ENCODE data around the gene GAS7. TPM values are rescaled to one million over a fixed set of nuclear protein-coding genes. Genes with fewer than 3 reads are reported as not detected.
"Not testable (repeated sequence)": the region's sequence is repeated elsewhere in the genome, so short reads cannot be mapped to it uniquely, and the experiment has no call there.

GAS7 gene
- total RNA-seq, 1 donor from 2014 or later, result 4.8 TPM

DNA sequence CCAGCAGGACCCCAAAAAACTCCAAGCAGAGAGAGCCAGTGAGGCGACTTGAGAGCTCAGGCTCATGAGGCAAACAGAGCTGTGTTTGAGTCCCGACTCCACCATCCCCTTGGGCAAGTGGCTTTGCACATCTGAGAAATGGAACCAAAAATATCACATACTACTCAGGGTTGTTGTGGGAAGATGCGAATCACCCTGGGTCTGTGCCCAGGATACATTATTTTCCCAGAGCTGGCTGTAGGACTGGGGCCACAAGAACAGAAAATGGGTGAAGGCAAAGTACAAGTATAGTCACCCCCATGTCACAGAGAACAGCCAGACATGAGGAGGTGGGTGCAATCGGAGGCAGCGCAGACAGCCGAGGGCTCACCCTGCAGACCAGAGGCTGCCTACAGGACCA is 127.3 kb downstream of the GAS7 start:
- DNase-seq, result no peak

DNA sequence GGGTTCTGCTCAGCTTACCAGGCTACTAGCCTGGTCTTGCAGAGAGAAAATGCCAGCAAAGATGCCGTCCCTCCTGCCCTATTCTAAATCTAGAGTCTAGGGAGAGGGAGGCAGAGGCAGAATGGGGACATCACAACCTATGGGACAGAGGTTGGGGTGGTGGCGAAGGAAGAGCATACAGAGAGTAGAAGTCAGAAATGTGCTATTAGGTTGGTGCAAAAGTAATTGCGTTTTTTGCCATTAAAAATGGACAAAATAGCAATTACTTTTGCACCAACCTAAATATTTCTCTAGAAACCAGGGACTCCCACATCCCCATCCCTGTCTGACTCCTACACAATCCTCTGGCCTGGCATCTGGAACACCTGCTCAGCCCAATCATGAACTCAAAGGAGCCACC is 127.7 kb downstream of the GAS7 start:
- DNase-seq, result no peak

DNA sequence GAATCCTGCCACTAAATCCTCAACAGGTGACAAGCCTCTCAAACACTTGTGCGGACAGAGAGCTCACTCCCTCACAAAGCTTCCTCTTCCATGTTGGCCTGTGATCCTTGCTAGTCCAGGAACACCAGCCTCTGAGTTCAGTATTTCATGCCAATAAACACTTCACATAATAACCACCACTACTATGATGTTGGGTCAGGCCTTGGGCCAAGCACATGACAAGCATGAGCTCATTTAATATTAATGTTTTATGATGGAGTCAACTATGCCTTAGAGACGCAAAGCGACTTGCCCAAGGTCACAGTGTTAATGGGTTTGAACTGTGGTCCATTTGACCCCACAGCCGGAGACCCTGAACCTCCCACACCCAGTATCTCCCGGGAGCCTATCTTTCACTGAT is 129.1 kb downstream of the GAS7 start:
- no peak for DNase-seq

DNA sequence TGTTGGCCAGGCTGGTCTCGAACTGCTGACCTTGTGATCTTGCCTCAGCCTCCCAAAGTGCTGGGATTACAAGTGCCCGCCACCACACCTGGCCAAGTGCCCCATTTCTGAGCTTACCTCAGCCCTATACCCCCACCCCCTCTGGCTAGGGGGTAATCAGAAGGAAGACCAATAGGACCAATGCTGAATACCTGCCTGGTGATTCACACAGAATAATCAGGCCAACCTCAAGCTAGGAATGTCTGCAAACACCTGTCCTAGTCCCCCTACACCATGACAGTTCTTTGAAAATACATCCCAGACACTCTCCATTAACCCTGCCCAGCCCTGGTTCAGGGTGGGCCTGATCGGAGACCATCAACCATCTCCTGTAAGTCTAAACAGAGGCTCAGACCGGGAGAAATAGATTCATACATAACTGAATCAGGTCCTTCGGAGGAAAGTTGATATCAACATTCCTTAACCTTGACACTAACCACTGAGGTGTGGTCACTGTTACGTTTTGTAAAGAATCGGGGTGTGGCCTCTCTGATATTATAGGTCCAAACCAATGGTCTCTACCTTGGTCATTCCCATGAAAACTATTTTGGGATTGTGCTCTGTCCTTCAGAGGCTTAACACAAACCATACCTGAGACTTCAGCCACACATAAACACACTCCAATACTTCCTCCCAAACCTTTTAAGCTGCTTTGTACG is 130.8 kb downstream of the GAS7 start:
- DNase-seq, result no peak

DNA sequence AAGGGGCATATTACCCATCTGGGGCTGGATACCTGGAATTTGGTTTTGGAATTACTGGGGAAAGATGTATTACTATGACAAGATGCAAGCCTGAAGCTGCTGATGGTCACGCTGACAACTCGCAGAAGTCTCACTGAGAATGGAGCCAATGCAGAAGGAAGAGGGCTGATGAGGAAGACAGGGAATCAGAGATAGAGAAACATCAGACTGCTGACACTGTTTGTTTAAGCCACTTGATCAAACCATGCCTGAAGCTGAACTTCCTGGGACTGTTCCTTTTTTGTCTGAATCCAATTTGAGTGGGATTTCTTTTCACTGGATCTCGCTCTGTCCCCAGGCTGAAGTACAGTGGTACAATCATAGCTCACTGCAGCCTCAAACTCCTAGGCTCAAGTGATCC is 133.9 kb downstream of the GAS7 start:
- no peak for DNase-seq

DNA sequence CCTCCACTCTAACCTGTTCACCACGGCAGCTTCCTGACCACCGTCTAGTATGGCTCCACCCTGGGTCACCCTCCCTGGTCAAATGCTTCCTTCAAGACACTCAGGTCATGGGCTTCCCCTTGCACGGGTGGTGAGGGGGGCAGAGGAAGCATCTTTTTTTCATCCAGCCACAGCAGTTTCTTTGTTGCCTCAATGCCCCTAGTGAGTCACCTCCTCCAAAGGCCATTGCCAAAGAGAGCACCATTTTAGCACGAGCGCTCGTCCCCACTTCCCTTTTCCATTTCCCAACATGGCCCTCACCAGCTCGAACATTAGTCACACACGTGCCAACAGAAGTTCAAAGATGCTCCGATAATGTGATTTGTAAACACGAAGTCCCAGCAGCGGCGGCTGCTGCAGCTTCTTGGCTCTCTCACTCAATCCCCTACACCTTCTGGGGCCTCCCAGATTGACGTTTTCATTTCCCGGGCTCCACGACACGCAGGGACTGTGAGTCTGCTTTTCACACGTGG is 134.6 kb downstream of the GAS7 start:
- DNase-seq, result no peak

DNA sequence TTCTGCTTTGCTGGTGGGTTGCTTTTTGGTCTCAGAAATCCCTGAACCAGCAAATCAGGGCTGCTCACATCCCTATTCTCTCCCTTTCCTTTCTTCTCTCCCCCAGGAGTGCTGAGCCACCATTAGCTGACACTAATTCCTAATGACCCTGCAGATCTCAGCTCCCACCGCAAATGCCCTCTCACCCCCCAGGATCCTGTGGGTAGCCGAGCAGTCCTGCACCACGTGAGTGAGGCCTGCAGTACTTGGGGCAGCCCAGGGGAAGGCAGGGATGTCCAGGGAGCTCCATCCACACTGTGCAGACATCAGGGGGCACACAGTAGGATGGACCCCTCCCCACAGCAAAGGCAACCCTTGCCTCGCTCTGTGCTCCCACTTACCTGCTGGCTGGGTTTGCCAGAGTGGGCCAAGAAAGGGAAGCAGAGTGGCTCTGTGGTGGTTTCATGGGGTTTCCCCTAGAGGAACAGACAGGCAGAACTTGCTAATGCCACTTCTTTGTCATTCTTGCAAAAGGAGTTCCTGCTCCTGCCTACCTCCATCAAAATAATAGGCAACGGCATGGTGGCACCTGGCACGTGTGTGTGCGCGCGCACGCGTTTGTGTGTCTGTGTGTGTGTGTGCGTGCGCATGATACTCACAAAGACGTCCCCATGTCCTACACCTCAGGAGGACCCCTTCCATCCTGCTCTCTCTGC is 135.6 kb downstream of the GAS7 start:
- no peak for DNase-seq

DNA sequence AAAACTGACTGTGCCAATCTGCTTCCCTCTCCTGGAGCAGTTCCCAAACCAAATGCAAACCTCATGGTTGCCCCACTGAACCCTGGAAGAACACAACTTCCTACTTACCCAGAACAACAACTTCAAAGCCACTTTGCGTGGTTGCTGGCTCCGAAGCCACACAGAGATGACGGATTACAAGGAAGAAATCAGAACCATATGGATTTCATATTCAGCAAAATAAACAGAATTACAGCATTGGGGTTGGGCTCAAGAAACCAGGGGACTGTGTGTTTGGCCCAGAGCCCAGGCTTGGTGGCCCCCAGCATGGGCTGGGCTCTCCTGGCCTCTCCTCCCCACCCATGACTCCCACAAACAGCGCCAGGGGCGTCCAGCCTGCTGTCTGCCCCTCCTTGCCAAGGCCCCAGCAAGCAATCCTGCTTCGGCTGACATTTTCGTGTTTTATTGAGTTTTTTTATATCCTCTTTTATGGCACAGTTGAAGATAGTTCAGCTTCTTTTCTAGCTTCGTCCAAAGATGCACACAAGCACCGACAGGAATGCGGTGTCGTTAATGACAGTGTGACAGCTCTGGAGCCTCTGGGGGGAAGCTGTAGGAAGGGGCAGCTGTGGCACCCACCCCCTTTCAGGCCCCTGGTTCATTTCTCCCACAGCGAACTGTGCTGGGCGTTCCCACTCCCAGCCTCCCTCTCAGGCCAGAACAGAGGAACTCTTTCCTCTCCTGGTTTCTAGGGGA is 137.1 kb downstream of the GAS7 start:
- DNase-seq, result no peak

DNA sequence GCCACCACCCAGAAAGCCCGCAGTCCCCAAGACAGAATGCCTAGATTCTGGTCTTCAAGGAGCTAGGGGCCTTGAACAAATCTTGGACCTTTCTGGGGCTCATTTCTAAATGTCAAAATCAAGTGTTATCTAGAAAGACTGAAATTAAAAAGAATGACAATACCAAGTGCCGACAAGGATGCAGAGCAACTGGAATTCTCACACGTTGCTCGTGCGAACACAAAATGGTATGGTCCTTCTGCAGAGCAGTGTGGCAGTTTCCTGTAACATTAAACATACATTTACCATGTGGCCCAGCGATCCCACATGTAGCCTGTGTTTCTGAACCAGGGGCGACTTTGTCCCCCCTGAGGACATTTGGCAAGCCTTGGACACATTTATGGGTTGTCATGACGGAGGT is 137.9 kb downstream of the GAS7 start:
- DNase-seq, result no peak

DNA sequence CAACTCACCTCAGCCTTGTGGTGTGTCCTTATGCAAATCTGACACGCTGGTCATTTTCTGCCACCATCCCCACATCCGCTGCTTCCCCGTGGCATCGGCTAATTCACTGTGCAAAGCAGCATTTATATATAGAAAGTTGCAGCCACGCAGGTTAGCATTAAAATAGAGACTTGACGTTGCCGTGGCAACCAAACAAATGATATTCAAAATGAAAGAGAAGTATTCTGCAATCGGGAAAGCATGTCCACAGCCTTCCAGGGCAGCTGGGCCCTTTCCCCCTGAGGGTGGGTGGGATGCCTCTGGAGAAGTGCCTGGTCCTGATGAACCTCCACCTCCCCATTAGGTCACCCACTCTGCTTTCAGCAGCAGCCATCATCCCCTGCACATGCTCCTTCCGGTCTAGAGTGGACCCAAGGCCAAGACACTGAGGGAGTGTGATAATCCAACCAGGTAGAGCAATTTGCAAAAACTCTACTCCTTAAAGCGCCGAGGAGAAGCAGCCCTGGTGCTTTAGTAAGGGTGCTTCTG is 138.7 kb downstream of the GAS7 start:
- DNase-seq, result no peak

DNA sequence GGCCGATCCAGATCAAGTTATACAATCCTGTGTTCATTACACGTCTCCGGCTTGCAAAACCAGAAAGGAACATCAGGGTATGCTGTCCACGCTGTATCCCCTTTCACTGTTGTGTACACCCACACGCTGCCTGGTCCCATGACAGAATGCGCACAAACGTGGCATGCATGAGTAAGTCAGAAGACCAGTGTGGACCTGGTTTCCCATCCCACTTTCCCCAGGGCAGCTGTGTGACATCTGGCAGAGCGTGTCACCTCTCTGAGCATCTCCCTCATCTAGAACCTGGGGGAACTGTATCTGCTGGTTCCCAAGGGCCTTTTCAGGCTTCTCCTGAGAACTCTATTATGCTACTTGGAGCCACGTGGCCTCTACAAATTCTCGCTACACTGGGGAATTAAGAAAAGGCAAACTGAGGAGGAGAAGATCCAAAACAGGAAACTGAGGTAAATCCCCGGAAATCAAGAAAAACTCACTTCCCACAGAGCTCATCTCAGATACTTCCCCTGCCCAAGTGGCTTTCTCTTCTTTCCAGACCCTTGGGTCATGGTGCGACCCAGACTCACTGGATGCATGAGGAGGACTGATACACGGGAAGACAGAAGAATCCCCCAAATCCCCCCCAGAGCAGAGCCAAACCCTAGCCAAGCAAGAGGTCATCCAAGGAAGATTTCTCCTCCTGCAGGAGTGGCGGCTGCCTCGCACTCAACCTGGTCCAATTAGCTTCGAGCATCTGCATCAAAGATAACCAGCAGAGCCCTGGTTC is 139.3 kb downstream of the GAS7 start:
- DNase-seq, result no peak

DNA sequence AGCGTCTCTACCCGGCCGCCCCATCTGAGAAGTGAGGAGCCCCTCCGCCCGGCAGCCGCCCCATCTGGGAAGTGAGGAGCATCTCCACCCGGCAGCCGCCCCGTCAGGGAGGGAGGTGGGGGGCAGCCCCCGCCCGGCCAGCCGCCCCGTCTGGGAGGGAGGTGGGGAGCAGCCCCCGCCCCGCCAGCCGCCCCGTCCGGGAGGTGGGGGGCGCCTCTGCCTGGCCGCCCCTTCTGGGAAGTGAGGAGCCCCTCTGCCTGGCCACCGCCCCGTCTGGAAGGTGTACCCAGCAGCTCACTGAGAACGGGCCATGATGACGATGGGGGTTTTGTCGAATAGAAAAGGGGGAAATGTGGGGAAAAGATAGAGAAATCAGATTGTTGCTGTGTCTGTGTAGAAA is 140.9 kb downstream of the GAS7 start:
- DNase-seq, result not testable (repeated sequence)

DNA sequence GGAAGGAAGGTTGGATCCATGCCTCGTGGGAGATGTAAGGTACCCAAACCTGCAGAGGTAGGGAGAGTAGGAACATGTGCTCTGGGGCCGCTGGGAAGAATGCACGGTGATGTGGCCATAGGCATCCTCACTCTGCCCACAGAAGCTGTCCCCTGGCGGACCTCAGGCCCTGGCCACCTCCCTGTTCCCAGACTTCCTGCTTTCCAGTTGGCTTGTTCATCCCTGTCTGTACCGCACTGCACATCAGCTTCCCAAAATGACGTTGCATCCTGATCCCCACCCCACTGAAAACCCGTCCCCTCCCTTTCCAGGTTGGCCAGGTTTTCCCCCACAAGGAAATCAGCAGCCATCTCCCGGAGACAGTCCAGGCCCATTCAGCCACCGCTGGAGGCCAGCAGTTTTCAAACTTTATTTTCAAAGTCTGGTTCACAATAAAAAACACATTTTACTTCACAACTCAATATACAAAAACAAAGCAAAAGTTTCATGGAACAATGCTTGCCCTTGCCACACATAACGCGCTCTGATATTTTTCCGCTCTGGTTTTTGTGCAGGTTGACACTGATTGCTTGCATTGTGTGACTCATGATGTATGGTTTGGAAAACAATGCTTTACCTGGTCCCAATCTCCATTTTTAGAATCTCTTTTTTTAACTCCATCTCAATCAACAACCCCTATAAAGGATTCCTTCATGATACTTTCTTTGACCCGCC is 143.0 kb downstream of the GAS7 start:
- DNase-seq, result no peak

DNA sequence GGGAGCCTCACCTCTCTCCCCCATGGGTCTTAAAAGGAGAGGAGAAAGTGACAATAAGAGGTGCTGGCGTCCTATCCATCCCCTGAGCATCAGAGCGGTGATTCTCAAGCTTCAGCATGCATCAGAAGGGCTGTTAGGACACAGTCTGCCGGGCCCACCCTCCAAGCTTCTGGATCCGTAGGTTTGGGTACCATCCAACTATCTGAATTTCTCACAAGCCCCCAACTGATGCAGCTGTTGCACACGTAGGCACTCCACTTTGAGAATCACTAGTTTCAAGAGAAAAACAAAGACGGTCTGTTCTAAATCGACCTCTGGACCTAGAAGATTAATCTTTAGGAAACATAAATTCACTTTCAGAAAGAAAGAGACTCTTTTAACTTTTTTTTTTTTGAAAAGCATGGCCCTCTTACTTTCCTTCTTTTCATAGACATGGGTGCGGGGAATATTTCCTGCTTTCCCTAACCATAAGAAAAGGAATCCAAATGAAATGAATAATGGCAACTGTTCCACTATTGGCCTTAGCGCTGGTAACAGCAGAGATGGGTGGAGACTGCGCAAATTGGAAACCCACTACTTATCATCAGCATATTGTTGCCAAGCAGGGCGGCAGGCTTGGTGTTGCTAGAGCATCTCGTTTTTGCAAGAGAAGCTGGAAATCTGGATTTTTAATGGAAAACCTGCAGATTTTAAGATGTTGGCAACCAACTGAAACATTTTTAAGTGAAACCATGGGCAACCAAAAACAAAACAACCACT is 144.4 kb downstream of the GAS7 start:
- DNase-seq, result no peak

DNA sequence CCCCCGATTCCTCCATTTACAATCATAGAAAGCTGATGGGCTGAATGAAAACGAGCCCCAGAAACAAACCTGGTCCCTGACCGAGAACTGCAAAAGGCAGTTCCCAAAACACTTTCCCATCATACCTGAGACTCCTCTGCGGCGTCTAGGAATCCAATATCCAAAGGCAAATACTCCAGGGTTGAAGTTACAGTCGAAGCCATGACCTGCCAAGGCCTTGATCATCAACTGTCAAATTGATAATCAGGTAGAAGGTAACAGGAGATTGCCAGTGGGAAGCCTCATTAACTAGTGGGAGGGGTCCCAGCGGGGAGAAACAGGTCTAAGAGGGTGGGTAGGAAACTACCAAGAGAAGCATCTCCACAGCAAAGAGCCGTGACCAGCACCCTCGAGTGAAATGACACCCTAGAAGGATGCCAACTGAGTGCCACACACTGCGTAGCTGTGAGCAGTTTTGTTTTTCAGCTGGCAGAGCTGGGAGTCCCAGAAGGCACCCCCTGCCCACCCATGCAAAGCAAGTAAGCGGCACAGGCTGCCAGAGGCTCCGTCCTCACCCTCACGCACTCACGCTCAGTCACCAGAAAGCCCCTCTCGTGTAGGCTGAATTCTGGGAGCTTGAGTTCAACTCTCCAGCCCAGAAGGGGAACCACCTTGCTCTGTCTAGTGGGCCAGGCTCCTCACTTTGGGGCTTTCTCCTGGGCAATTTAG is 146.1 kb downstream of the GAS7 start:
- DNase-seq, result no peak

DNA sequence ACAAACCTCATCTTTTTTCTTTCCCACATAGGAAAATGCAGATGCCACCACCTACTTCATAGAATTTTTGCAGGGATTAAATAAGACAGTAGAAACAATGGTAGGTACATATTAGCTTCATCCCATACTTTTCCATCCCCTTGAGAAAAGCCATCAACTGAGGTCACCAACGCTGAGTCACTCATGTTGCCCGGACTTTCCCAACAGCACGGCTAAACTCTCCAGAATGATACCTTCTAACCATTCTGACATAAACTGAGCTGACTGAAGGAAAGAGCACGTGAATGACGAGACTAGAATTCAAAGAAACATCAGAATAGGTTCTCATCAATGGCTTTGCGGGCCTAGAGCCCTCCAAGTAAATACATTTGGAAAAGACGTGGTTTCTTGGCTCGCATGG is 147.3 kb downstream of the GAS7 start:
- no peak for DNase-seq

DNA sequence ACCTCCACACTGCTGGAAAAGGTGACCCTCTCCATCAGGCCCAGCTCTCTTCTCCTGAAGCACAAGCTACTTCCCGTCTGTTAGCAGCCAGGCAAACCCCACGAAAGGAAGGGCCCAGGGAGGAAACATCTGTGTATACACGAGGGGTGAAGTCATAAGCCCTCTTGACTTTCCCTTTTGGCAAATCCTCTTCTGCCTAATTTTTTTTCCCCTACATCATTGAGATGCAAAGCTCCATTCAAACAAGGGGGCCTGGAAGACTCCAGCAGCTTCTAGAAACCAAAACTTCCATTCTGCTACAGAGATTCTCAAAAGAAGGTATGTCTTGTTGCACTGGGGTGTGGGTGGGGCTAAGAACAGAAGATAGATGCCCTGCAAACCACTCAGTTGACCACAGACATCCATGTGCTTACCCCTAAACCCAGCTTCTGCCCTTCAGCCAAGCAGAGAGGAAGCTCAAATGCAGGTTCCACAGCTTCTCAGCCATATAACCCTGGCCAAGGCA is 147.8 kb downstream of the GAS7 start:
- DNase-seq, result no peak

DNA sequence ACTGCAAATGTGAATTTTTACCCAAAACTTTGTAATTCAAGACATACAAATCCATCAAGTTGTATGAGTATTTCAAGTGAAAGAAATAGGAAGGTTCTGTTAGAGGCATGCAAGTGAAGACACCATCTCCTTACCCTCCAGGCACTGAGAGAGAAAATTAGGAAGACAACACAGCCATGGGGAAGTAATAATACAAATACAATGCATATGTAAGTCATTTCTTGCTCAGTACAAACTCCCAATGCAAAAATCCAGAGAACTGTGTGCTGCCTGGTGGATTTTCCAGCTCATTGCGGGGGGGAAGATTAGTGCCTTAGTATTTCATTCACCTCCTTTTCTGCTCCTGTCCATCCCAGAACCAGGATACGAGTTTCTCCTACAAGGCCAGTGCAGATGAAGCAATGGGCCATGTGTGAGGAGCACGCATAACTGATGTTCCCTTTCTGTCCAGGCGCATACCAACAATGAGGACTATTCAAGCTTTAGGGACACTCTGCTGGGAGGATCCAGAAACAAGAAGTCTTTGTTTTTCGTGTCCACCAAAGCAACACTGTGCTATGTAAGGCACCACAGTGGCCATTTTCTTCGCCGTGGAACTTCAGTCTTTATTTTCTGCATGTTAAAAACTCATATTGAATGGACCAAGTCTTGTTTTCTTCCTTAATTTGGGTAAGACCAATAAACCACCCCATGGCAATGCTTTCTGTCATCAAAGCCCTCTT is 149.6 kb downstream of the GAS7 start:
- no peak for DNase-seq

Data from dermis blood vessel endothelial cell (primary cell).